Activated naive CD4-positive, alpha-beta T cell treated with Interleukin-2 at 50 U/mL for 16 hours (primary cell): ENCODE results near the gene MUC2.

ENCODE experiments used
- DNase-seq: peaks from one replicate; pipeline ENCODE4 v3.0.0-alpha.2; 2020

Gene MUC2

DNA sequence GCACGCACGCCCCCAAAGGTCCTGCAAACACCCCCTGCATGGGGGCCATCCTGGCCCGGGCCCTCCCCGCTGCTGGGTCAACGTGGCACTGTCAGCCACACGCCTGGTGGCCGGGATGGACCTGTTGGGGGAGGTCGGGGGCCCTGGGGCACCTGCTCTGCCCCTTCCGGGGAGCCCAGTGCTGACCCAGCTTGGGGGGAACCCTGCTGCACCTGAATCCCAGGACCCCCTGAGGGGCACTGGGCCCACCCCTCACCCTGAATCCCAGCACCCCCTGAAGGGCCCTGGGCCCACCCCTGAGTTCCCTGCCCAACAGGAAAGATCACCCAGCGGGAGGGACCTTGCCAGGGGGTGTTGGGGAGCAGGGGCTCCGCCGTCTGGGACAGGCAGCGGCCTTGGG is 37.7 kb upstream of the MUC2 start:
- DNase-seq: no peak

DNA sequence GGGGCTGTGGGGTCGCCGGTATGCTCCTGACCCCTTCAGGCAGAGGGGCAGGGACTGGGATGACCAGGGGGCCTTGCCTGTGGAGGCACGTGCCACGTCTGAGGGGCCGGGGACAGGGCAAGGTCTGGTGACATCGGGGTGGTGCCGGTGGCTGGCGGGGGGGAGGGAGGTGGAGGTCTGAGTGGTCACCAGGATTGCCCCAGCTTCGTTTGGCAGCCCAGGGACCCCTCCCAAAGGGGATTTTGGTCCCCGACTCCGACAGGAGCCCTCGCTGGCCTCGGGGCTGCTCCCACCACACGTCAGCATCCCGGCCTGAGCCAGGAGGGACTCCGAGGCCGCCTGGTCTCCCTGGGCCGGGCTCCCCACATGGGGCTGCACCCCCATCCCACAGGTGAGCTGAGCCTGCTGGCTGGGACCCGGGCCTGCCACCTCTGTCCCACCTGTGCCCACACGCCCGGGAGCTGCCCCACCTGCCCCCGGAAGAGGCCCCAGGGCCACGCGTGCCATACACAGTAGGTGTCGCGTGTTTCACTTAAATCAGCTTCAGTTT is 37.1 kb upstream of the MUC2 start:
- DNase-seq: no peak

DNA sequence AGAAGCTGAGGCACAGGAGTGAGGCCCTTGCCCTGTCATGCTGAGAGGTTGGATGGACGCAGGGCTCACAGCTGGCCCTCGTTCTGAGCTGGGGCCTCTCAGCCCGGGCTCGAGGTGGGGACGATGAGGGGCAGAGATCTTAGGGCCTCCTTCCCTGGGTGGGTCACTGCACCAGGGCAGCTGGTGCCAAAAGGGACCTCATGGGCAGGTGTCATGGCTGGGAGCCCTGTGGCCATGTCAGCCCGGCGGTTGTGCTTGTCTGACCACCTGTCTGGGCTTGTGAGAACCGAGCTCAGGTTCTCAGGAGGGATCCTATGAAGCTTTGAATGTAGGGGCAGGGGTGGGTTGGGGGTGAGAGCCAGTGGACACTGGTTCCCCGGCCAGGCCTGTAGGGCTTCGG is 36.3 kb upstream of the MUC2 start:
- no peak for DNase-seq

DNA sequence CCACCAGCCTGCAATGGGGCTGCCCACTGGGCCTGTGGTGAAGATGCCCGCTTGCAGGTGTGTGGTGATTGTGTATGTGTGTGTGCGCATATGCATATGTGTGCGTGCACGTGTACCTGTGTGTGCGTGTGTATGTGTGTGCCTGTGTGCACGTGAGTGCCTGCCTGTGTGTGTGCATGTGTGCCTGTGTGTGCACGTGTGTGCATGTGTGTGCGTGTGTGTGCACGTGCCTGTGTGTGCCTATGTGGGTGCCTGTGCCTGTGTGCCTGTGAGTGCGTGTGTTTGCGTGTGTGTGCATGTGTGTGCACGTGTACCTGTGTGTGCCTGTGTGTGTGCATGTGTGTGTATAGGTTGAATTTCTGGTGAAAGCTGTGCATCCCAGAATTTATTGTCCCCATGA is 35.8 kb upstream of the MUC2 start:
- DNase-seq: no peak

DNA sequence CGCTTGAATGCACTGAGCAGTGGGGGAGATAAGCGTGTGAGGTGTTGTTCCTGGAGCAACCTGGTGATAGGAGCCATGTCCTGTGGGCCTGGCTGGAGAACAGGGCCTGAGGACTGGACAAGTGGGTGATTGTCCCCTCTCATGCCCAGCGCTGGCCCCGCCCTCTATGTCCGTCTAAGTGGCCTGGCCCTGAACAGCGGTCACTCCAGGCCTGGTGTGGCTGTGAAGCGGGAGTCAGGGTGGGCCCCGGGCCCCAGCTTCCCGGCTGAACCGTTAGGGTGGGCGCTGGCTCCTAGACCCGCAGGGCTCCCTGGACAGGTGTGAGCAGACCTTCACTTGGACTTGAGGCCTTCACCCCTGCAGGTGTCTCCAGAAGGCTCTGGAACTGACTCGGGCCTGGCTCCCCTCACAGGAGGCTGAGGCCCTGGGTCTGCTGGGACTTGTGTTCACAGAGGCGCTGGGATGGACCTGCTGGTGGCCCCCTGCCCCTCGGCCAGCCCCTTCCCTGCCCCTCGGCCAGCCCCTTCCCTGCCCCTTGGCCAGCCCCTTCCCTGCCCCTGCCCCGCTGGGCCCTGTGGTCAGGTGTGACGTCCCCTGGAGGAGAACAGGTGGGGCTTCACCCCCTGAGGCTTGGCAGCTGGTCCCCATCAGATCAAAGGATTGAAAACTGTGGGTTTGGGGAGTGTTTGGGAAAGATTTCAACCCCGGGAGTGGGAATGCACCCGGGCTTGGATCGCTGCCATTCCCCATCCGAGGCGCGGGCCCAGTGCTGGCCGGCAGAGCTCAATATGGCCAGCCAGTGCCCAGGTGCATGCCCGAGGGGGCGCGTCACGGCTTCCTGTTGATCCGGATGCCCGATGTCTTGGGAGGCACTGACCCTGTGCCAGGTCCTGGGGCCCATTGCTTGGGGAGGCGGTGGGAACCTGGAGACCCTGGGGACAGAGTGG is 34.9 kb upstream of the MUC2 start:
- DNase-seq: no peak

GRCh38 chr11:1040428-1041148 is 34.1 kb upstream of the MUC2 start:
- no peak for DNase-seq

GRCh38 chr11:1041149-1041467 is 33.6 kb upstream of the MUC2 start:
- no peak for DNase-seq

DNA sequence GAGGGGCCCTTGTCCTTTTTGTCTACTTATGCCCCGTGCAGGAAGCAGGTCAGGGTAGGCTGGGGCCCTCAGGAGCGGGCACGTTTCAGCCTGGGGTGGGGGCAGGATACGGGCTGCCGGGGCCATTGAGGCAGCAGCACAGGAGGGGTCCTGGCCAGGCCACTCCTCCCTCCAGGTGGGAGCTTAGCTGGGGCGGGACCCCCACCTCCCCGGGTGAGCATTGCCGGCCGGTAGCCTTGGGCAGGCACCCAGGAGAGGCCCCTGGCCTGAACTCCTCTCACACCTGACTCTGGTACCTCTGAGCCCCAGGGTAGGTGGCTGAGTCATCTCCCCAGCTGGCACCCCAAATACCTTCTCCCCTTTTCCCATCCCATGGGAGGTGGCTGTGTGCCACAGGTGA is 33.2 kb upstream of the MUC2 start:
- no peak for DNase-seq

- DNase-seq: no peak
Measured at GRCh38 chr11:1041936-1042608, 32.6 kb upstream of the MUC2 start.

DNA sequence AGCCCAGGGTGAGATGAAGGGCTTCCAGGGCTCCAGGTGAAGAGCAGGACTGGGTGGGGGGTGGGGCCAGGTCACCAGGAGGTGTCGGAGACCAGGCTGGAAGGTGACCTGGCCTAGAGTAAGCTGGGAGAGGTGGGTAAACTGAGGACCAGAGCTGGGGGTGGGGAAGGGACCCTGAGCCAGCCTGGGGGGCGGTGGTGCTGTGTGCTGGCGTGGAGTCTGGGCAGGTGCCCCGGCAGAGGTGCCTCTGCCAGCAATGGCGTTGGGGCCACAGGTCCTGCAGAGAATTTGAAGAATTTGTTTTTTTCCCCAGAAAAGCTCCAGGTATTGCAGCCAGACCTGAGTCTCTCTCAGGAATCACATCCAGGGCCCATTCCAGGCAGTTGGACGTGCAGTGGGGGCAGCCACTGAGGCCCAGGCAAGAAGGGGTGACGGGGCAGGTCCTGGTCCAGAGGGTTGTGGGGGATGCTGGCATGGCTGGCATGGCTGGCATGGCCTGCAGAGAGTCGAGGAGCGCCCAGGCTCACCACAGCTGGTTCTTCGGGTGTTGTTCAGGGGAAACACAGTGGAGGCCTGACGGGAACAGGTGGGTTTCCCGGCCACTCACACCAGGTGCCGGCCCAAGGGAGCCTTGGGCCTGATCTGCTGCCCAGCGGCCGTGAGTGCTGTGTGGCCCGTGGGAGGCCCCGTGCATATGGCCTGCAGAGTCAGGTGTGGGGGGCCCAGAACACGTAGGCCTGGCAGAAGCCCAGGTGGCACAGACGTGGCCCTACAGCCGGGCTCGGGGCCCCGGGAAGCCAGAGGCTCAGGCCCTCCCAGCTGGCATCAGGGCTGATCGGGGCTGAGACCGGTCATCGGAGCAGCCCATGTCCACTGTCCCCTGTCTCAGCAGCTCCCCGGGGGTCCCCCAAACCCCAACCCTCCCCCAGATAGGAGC is 31.8 kb upstream of the MUC2 start:
- DNase-seq: no peak

GRCh38 chr11:1043563-1044096 is 31.0 kb upstream of the MUC2 start:
- DNase-seq: no peak

DNA sequence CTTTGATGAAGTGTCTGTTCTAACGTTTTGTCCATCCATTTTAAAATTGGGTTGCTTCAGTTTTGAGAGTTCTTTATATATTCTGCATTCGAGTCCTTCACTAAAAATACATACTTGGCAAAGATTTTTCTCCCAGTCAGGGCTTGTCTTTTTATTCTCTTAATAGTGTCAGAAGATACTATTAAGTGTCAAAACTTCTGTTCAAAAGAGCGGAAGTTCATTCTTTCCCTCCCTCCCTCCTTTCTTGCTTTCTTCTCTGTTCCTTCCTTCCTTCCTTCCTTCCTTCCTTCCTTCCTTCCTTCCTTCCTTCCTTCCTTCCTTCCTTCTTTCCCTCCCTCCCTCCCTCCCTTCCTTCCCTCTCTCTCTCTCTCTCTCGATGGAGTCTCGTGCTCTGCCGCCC is 30.5 kb upstream of the MUC2 start:
- no peak for DNase-seq

DNA sequence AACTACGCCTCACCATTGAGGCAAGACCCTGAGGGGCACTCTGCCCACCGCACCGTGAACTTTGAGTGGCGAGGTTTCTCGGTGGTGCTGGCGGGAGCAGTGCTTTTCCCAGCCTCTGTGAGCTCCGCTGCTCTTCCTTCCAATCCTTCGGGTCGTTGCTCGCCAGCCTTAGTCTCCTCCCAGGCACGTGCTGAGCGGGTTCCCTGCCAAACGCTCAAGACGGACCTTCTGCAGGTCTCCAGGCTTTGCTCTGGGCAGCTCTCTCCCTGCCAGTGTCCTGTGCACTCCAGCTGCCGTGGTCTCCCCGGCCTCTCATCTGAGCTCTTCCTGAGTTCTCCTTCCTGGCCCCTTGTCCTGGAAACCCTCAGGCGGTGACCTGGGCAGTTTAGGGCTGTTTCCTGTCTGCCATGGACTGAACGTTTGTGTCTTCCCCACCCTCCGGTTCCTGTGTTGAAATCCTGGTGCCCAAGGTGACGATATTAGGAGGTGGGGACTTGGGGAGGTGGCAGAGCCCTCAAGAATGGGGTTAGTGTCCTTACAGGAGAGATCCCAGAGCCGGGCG is 27.0 kb upstream of the MUC2 start:
- DNase-seq: no peak

DNA sequence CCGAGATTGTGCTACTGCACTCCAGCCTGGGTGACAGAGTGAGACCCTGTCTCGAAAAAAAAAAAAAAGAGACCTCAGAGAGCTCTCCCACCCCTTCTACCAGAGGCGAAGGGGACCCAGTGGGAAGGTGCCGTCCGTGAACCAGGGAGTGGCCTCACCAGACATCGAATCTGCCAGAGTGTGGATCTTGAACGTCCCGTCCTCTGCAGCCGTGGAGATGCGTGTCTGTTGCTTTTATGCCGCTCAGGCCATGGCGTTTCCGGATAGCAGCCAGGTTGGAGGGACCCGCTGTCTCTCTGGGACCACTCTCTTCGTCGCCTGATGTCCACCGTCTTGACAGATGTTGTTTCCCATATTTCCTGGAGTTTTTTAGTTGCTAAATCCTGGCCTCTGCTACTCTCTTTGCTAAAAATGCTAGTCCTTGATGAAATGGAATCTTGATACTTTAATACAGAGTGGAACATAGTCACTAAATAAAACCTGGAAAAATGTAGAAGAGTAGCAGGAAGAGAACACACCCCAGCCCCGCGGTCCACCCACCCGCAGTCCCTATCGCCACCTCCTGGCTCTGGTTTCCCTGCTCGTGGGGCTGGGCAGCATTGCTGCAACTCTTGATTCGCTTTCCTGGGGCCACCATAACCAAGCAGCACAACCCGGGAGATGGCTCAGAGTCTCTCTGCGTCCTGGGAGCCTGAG is 26.2 kb upstream of the MUC2 start:
- DNase-seq: no peak

- DNase-seq: no peak
Measured at GRCh38 chr11:1049071-1049405, 25.6 kb upstream of the MUC2 start.

GRCh38 chr11:1049431-1049891 is 25.2 kb upstream of the MUC2 start:
- no peak for DNase-seq

- no peak for DNase-seq
Measured at GRCh38 chr11:1049911-1050580, 24.6 kb upstream of the MUC2 start.

DNA sequence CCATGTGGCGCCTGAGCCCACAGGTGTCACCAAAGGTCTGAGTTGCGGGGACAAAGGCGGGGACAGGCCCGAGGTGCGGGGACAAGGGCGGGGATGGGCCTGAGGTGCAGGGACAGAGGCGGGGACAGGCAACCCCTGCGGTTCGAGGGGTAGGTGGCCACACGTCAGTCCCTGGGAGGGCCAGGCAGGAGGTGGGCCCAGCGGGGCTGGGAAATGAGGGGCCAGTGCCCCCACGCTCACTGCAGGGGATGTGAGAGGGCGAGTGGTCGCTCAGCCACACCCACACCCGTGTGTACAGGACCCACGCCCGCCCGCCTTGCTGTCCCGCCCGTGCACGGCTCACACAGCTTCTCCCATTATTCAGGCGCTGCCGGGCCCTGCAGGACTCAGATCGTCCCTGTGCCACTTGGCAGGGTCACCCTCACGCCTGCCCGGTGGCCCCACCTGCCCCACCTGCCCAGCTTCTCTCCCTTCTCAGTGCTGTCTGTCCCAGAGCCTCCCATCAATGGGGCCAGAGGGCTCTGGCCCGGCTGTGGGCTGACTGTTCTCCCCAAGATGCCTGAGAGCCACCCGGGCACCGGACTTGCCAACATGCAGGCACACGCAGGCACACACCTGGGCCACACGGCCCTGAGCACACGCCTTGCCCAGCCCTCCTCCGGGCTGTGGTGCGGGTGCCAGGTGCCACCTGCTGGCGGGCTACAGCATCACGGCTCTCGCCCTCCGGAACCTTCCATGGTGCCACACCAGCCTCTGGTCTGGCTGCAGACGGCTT is 23.9 kb upstream of the MUC2 start:
- peak; percentile 76 for DNase-seq

DNA sequence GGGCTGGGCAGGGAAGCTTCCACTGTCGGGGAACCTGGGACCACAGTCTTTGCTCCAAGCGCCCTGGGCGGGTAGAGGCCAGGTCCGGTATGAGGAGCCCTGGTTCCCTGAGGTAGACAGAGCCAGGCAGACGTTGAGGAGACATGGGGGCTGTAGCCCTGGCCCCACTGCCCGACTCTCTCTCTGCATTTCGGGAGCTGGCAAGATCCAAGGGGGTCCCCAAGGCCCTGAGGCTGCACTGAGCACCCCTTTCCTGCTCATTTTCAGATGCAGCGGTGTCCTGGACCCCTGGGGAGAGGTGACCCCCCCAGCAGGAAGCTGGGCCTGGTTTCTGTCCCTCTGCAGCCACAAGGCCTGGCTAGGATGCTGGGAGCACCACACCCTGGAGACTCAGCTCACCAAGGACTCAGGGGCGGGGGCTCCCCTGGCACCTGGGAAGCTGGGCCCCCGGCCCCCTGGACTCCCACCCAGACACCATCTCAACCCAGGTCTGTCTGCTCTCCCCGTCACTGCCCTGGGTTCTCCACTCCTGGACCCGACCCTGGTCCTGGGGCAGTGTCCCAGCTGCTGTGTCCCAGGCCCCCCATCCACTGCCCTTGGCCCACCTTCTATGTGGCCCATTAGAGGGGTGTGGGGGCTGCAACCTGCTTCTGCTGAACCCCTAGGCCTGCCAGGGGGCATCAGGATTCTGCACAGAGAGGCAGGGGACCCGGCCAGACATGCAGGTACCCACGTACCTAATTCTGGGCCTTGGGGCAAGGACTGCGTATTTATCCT is 23.1 kb upstream of the MUC2 start:
- no peak for DNase-seq
